Measurements from ENCODE around the gene ARHGAP12. TPM values are rescaled to one million over a fixed set of nuclear protein-coding genes. Genes with fewer than 3 reads are reported as not detected.
"Not testable (repeated sequence)": the region's sequence is repeated elsewhere in the genome, so short reads cannot be mapped to it uniquely, and the experiment has no call there.

ARHGAP12 gene
- total RNA-seq, 1 experiment from 2014 or later = 40.5 TPM

DNA sequence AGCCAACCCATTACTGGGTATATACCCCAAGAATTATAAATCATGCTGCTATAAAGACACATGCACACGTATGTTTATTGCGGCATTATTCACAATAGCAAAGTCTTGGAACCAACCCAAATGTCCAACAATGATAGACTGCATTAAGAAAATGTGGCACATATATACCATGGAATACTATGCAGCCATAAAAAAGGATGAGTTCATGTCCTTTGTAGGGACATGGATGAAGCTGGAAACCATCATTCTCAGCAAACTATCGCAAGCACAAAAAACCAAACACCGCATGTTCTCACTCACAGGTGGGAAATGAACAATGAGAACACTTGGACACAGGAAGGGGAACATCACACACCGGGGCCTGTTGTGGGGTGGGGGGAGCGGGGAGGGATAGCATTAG lies 32.9 kb downstream of the ARHGAP12 start:
- in situ Hi-C loops (cut with HindIII; ENCODE audit: low sequenced_read_pairs); DNase-seq (ENCODE audit: low spot score): not testable (repeated sequence)

GRCh38 chr10:31888442-31888841 lies 40.2 kb downstream of the ARHGAP12 start:
- DNase-seq (ENCODE audit: low spot score) = no peak
- in situ Hi-C loops (cut with HindIII; ENCODE audit: low sequenced_read_pairs) = no loop called here

DNA sequence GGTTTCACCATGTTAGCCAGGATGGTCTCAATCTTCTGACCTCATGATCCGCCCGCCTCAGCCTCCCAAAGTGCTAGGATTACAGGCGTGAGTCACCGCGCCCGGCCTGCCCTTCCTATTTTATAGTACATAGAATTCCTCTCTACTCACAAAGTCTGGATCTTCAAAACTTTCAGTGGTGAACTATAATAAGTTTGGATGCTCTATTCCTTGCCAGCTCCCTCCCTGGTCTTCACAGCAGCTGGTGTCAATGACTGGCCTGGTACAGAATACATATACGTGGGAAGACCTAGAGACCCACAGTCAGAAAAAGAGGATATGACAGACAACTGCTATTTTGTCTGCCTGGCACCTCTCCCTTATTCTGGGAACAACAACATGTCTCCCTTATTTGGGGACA lies 40.8 kb downstream of the ARHGAP12 start:
- in situ Hi-C loops (cut with HindIII; ENCODE audit: low sequenced_read_pairs) = no loop called here

DNA sequence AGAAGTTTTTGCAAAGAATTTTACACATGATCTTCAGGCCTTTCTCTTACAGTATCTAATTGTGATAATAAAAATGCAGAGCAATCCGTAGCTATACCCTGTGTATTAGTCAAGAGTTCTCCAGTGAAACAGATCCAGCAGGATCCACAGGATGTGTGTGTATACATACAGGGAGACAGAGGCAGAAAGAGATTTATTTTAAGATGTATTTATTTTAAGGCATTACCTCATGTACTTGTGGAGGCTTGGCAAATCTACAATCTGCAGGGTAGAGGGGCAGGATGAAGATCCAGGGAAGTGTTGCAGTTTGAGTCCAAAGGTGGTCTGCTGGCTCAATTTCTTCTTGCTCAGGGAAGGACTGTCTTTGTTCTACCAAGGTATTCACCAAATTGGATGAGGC lies 41.7 kb downstream of the ARHGAP12 start:
- in situ Hi-C loops (cut with HindIII; ENCODE audit: low sequenced_read_pairs) = no loop called here
- no peak for DNase-seq (ENCODE audit: low spot score)

More for the DNA sequence above, 40.8 kb downstream of the ARHGAP12 start:
- no peak for DNase-seq (ENCODE audit: low spot score)

- in situ Hi-C loops (cut with HindIII; ENCODE audit: low sequenced_read_pairs) = no loop called here
These were observed 42.7 kb downstream of the ARHGAP12 start for GRCh38 chr10:31885971-31886370.

DNA sequence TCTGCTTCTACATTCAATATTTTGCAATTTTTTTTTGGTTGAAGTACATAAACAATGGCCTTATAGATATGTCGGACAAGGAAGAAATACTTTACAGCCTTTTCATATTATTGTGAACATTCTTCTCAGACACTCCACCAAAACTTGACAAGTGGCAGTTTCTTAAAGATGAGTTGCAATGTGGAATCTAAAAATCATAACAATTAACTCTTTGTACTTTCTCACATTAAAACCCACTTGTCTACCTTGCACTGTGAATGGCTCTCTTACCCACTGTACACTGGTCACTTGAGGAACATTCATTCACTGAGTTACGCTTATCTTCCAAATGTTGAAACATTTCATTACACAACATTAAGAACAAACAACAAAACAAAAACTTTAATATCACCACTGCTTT lies 44.2 kb downstream of the ARHGAP12 start:
- DNase-seq (ENCODE audit: low spot score) = no peak
- in situ Hi-C loops (cut with HindIII; ENCODE audit: low sequenced_read_pairs) = no loop called here

More at GRCh38 chr10:31885971-31886370, 42.7 kb downstream of the ARHGAP12 start:
- DNase-seq (ENCODE audit: low spot score) = no peak

DNA sequence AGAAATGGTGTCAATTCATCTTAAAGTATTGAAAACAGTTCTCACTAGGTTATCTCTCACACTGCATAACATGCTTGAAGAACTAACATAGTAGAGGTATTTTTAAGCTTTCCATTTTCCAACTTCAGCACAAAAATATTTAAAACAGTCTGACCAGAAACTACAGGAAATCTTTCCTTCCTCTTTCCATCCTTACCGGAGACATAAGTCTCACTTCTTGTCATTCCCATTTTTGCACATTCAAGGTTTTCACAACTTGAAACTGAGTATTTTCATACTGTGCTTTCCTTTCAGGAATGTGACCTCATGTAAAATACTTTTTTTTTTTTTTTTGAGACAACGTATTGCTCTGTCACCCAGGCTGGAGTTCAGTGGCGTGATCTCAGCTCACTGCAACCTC lies 45.2 kb downstream of the ARHGAP12 start:
- in situ Hi-C loops (cut with HindIII; ENCODE audit: low sequenced_read_pairs) = no loop called here

DNA sequence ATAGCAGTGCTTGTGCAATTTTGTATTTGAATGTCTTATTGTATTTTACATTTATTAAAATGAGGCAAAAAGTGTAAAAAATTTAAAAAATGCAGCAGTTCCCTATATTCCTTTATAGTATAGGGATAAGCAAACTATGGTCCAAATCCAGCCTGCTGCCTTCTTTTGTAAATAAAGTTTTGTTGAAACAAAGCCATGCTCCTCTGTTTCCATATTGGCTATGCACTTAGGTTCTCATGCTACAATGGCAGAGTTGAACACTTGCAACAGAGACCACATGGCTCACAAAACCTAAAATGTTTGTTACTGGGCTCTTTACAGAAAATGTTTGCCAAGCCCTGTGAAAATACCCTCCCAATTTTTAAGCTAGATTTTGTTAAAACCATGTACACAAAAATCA lies 50.1 kb downstream of the ARHGAP12 start:
- DNase-seq (ENCODE audit: low spot score) = no peak
- in situ Hi-C loops (cut with HindIII; ENCODE audit: low sequenced_read_pairs) = no loop called here

More for the DNA sequence above, 45.2 kb downstream of the ARHGAP12 start:
- no peak for DNase-seq (ENCODE audit: low spot score)

GRCh38 chr10:31876652-31877352 lies 51.8 kb downstream of the ARHGAP12 start:
- in situ Hi-C loops (cut with HindIII; ENCODE audit: low sequenced_read_pairs) = no loop called here
- no peak for DNase-seq (ENCODE audit: low spot score)

- no peak for DNase-seq (ENCODE audit: low spot score)
- in situ Hi-C loops (cut with HindIII; ENCODE audit: low sequenced_read_pairs) = no loop called here
These were observed 53.0 kb downstream of the ARHGAP12 start for GRCh38 chr10:31875608-31876007.

DNA sequence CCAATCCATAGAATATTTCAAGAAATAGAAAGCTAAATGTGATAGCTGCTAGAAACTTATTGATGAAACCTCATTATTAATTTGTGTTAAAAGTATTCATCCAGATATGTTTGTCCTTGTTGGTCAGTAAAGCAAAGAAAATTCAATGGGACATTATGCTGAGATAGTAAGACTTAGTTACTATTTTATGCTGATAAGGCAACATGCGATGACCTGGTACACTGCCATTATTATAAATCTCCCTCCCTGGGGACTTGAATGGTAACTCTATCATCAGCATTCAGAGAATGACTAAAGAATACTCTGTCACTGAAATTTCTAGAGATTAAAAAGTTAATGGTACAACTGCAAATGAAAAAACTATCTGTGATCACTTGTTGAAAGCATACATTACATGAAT lies 54.9 kb downstream of the ARHGAP12 start:
- no peak for DNase-seq (ENCODE audit: low spot score)
- in situ Hi-C loops (cut with HindIII; ENCODE audit: low sequenced_read_pairs) = no loop called here

- in situ Hi-C loops (cut with HindIII; ENCODE audit: low sequenced_read_pairs) = no loop called here
- DNase-seq (ENCODE audit: low spot score) = no peak
These were observed 57.2 kb downstream of the ARHGAP12 start for GRCh38 chr10:31871266-31872065.

GRCh38 chr10:31867646-31868045 lies 61.0 kb downstream of the ARHGAP12 start:
- no peak for DNase-seq (ENCODE audit: low spot score)
- in situ Hi-C loops (cut with HindIII; ENCODE audit: low sequenced_read_pairs) = no loop called here

DNA sequence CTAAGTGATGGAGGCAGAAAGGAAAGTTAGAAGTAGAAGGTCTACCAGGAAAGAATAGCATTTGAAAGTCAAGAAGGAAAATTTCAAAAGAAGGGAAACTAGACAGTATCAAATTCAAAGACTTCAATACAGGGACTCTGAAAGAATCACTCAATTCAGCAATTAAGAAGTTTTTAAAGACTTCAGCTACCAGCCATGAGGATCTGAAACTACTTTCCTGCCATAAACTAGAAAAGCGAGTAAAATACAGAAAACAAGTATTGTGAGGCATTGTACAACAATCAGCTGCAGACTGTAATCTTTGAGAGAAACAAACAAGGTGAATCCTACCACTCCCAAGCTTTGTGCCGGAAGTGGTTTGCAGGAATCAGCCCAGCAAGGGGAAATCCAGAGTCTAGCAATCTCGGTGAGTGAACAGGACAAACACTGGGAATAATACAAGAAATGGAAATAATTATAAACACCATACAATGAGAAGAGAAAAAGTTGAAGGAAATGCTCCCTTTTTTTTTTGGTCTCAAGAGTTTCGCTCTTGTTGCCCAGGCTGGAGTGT lies 62.4 kb downstream of the ARHGAP12 start:
- in situ Hi-C loops (cut with HindIII; ENCODE audit: low sequenced_read_pairs) = no loop called here
- no peak for DNase-seq (ENCODE audit: low spot score)

- in situ Hi-C loops (cut with HindIII; ENCODE audit: low sequenced_read_pairs) = no loop called here
- DNase-seq (ENCODE audit: low spot score) = no peak
These were observed 63.7 kb downstream of the ARHGAP12 start for GRCh38 chr10:31864834-31865518.

DNA sequence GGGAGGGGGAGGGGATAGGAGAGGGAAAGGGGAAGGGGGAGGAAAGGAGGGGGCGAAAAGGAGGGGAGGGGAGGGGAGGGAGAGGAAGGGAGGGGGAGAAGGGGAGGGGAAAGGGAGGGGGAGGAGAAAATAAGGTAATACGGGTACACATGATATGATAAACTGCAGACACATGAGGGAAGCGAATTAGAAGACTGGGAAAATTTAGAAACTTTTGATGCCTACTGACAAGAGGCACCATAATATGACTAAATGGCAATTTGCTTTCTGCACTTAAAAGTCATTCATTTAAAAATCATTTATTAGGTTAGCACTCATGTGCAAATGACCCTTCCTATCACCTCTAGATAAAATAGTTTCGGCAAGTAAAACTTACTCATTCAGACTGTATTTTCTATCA lies 73.6 kb downstream of the ARHGAP12 start:
- in situ Hi-C loops (cut with HindIII; ENCODE audit: low sequenced_read_pairs) = no loop called here
- no peak for DNase-seq (ENCODE audit: low spot score)

GRCh38 chr10:31853629-31854028 lies 75.0 kb downstream of the ARHGAP12 start:
- DNase-seq (ENCODE audit: low spot score) = no peak
- in situ Hi-C loops (cut with HindIII; ENCODE audit: low sequenced_read_pairs) = no loop called here

GRCh38 chr10:31851216-31851615 lies 77.4 kb downstream of the ARHGAP12 start:
- no peak for DNase-seq (ENCODE audit: low spot score)
- in situ Hi-C loops (cut with HindIII; ENCODE audit: low sequenced_read_pairs) = no loop called here

DNA sequence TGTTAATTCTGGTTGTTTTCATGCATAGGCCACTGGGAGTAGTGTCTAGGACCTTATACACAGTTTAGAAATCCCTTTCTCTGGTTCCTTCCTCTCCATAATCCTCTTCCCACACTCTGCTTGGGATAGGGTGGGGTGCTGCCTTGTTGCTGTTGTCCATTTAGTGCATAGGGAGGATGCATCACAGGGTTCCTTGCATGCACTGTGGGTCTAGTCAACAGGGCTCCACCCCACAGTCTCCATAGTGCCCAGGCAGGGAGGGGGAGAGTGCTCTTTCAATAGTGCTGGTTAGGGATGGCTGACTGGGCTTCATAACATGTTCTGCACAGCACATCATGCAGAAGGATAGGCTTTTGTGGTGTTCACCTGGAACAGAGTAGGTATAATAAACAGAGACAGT lies 81.1 kb downstream of the ARHGAP12 start:
- no peak for DNase-seq (ENCODE audit: low spot score)
- in situ Hi-C loops (cut with HindIII; ENCODE audit: low sequenced_read_pairs) = no loop called here

DNA sequence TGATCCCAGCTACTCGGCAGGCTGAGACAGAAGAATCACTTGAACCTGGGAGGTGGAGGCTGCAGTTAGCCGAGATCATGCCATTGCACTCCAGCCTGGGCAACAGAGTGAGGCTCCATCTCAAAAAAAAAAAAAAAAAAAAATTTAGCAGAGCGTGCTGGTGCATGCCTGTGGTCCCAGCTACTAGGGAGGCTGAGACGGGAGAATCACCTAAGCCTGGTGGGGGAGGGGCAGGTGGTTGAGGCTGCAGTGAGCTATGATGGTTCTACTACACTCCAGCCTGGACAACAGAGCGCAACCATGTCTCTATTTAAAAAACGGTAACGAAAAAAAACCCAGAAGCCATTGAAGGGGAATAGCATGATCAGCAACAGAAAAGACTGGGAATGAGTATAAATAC lies 89.9 kb downstream of the ARHGAP12 start:
- no peak for DNase-seq (ENCODE audit: low spot score)
- in situ Hi-C loops (cut with HindIII; ENCODE audit: low sequenced_read_pairs) = no loop called here

Measured in G401 (cell line).